ENCODE measurements around the gene CASZ1.

Gene CASZ1

GRCh38 chr1:10795276-10796021 lies 997 bp downstream of the CASZ1 start:
- no peak for DNase-seq (ENCODE audit: low read depth)

- no peak for DNase-seq (ENCODE audit: low read depth)
These were observed 1.6 kb downstream of the CASZ1 start for GRCh38 chr1:10794724-10795275.

GRCh38 chr1:10793129-10793651 lies 3.3 kb downstream of the CASZ1 start:
- DNase-seq (ENCODE audit: low read depth) = no peak

GRCh38 chr1:10791105-10791951 lies 5.1 kb downstream of the CASZ1 start:
- no peak for DNase-seq (ENCODE audit: low read depth)

DNA sequence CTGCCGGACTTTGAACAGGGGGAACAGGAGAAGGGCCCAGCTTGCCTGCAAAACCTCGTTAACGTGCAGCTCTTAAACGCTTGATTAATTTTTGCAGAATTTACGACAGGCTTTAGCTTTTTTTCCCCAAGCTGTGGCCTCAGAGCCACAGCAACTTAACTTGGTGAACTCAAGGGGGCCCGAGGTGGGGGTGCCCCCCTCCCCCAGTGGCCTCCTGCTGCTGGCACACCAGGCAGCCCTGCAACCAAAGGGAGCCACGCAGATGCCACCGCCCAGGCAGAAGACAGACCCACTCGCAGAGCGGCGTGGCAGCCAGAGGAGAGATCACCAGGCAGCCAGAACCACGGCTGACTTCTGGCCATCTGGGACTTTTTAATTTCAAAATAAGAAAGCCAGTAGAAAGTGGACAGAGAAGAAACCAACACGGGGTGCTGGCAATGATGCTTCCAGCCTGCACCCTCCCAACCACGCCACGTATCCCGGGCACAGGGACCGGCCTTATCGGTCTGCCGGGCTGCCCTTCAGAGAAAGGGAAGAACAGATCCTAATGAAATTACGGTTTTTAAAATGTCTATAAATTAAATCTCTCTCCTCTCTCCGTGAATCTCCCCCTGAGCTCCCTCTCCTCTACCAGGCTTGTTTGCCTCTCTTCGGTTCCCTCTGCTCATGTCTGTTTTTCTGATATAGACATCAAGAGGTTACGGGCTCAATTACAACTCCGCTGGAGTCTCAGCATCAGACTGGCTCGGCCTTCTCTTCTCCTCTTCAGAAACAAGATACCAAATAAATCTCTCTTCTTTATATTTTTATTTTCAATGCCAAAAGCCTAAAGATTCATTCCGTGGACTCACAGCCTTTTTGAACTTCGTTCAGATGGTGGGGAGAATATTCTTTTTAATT lies 6.4 kb downstream of the CASZ1 start:
- no peak for DNase-seq (ENCODE audit: low read depth)

DNA sequence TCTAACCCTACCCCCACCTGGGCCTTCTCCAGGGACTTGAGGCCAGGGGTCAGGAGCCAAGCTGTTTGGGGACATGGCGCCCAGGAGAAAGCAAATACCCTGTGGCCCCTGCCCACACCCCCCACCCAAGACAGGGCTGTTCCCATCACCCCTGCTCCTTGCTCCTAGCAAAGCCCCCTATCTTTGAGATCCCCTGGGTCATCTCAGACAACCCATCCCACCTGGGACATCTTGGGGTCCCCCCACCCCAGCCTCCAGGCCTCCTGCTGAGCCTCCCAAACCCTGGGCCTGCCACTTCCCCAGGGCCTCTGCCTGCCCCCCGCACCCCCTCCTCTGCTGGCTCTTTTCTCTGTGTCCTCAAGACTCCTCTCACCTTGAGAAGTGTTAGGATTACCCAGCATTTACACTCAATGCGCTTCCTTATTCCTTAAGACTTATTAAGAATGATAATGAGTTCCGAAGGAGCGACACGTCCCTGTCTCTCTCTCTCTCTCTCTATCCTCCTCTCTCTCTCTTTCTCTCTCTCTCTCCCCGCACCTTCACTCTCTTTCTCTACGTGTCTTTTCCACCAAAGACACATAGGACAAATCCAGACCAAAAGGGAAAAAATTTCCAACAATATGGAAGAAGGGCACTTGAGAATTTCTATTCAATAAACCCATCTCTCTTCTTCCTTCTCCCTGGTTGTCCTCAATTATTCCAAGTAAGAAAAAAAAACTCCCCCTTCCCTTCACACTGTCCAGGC lies 7.2 kb downstream of the CASZ1 start:
- no peak for DNase-seq (ENCODE audit: low read depth)

- DNase-seq (ENCODE audit: low read depth) = no peak
These were observed 7.8 kb downstream of the CASZ1 start for GRCh38 chr1:10788592-10789006.

GRCh38 chr1:10787286-10787685 lies 9.2 kb downstream of the CASZ1 start:
- DNase-seq (ENCODE audit: low read depth) = no peak

GRCh38 chr1:10785728-10786638 lies 10.5 kb downstream of the CASZ1 start:
- no peak for DNase-seq (ENCODE audit: low read depth)

- DNase-seq (ENCODE audit: low read depth) = no peak
These were observed 11.3 kb downstream of the CASZ1 start for GRCh38 chr1:10784998-10785727.

DNA sequence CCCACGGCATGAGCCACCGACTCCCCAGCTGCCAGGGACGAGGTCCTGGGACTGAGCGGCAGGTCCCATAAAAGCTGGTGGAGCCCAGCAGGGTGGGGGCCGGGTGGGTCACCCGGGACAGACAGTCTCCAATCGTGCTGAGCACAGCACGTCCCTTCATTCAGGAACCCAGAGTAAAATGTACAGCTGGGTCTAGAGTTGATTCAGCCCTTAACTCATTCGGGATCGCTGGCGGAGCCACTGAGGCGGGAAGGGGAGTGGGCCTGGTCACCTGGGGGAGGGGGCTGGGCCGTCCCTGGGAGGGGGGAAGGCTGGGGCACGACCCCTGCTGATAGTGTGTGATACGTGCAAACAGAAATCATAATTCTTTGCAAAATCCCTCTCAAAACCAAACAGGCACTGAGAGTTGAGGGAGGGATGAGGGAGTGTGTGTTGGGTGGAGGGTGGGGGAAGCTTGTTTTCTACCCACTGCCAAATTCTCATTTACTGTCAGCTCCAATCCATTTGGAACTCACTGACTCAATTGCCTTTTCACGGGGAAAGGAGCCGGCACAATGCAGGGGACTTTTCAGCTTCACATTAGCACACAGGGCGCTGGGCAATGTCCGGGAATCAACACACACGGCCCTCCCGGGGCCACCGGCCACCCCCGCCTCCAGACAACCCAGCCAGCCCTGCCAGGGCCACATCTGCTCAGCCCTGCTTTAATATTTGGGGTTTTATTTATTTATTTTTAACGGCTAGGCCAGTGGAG lies 13.8 kb downstream of the CASZ1 start:
- no peak for DNase-seq (ENCODE audit: low read depth)

- DNase-seq (ENCODE audit: low read depth) = no peak
These were observed 15.3 kb downstream of the CASZ1 start for GRCh38 chr1:10781137-10781536.

DNA sequence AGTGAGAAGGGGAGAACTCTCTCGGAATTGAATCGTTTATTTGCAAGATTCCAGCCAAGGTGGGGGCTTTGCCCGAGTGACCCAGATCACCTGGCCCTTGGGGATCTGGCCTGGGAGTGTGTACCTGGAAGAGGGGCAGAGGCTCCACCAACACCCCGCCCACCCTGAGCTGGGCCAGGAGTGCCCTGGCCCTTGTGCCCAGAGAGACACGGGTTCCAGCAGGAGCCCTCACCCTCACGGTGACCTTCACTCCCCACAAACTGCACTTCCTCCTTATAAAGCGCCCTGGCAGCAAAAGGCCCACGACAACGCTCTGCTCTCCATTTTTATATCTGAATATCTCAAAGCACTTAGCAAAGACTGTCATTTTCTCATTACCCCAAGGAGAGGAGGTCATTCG lies 16.6 kb downstream of the CASZ1 start:
- DNase-seq (ENCODE audit: low read depth) = no peak

GRCh38 chr1:10779201-10779600 lies 17.2 kb downstream of the CASZ1 start:
- DNase-seq (ENCODE audit: low read depth) = no peak

DNA sequence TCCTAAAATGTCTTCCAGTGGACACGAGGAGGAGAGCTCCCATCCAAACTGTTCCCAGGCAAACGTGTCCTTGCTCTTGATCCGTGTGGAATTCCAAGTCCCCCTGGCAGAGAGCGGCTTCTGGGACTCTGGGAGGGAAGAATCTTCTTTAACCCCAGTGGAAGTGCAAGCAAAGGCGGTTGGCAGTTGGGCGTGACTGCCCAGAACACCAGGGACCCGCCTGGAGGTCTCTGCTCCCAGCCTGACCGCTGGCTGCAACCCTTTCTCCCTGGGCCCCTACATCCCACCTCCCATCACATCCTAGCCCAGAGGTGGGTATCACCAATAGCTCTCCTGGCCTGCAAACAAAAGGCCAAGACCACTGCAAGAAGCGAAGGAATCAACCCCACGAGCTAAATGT lies 17.8 kb downstream of the CASZ1 start:
- DNase-seq (ENCODE audit: low read depth) = no peak

DNA sequence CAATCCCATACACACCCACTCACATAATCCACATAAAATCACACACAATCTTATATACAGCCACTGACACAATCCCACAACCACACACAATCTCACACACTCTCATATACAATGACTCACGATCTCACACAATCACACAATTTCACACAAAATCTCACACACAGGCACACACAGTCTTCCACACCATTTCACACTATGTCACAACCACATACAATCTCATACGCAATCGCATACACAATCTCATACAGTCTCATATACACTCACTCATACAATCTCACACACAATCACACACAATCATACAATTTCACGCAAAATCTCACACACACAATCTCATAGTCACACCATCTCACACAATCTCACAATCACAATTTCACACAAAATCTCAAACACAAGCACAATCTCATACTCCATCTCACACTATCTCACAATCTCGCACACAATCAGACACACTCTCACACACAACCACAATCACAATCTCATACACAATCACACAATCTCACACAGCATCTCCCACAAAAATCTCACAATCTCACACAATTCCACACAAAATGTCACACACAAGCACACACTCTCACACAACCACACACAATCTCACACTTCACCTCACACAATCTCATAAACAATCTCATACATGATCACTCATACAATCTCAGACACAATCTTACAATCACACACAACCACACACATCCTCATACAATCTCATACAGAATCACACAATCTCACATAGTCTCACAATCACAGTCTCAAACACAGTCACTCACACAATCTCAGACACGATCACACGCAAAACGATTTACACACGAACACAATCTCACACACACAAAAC lies 18.5 kb downstream of the CASZ1 start:
- no peak for DNase-seq (ENCODE audit: low read depth)

- no peak for DNase-seq (ENCODE audit: low read depth)
These were observed 20.1 kb downstream of the CASZ1 start for GRCh38 chr1:10776190-10776905.
